H9 (cell line): ENCODE measurements around the gene SAMM50. TPM values are rescaled to one million over a fixed set of nuclear protein-coding genes. Genes with fewer than 3 reads are reported as not detected.

Source experiments
- DNase-seq: peaks from one replicate; pipeline ENCODE4 v3.0.0-alpha.2; 2017
- H2AFZ ChIP-seq: one replicate; pipeline ENCODE4 v1.6.1; 2013; ENCODE audit warnings: mild to moderate bottlenecking, low read length, control low read depth, moderate library complexity
- H2AK5ac ChIP-seq: 2 replicates; pipeline ENCODE4 v1.6.1; 2013; ENCODE audit warnings: low read length, control low read depth, mixed read lengths; ENCODE audit not compliant: insufficient read length
- H2BK120ac ChIP-seq: one replicate; pipeline ENCODE4 v1.6.1; 2013; ENCODE audit warnings: low read depth, mild to moderate bottlenecking, low read length, control low read depth, inconsistent platforms; ENCODE audit not compliant: poor library complexity, severe bottlenecking
- H2BK12ac ChIP-seq: 2 replicates; pipeline ENCODE4 v1.6.1; 2013; ENCODE audit warnings: low read length, control low read depth, mixed read lengths, low read depth; ENCODE audit not compliant: insufficient read length
- H2BK15ac ChIP-seq: 2 replicates; pipeline ENCODE4 v1.6.1; 2013; ENCODE audit warnings: low read depth, low read length, control low read depth
- H2BK20ac ChIP-seq: one replicate; pipeline ENCODE4 v1.6.1; 2013; ENCODE audit warnings: low read depth, mild to moderate bottlenecking, low read length, control low read depth, inconsistent platforms; ENCODE audit not compliant: poor library complexity, severe bottlenecking
- H2BK5ac ChIP-seq: 2 replicates; pipeline ENCODE4 v1.6.1; 2013; ENCODE audit warnings: low read length, control low read depth, mixed read lengths; ENCODE audit not compliant: insufficient read length
- H3K14ac ChIP-seq: 2 replicates; pipeline ENCODE4 v1.6.1; 2013; ENCODE audit warnings: low read length, control low read depth; ENCODE audit not compliant: insufficient read depth
- H3K18ac ChIP-seq: 2 replicates; pipeline ENCODE4 v1.6.1; 2013; ENCODE audit warnings: low read depth, mild to moderate bottlenecking, mixed read lengths, low read length, control low read depth; ENCODE audit not compliant: insufficient read length
- H3K23ac ChIP-seq: 2 replicates; pipeline ENCODE4 v1.6.1; 2013; ENCODE audit warnings: low read length, control low read depth, mixed read lengths, low read depth; ENCODE audit not compliant: insufficient read length
- H3K23me2 ChIP-seq: 2 replicates; pipeline ENCODE4 v1.6.1; 2013; ENCODE audit warnings: low read depth, mild to moderate bottlenecking, mixed read lengths, low read length, control low read depth; ENCODE audit not compliant: insufficient read length, poor library complexity, severe bottlenecking
- H3K27ac ChIP-seq: 2 replicates; pipeline ENCODE4 v1.5.1; 2013; ENCODE audit warnings: low read length, control low read depth, mixed read lengths, low read depth; ENCODE audit not compliant: insufficient read length
- H3K27me3 ChIP-seq: 2 replicates; pipeline ENCODE4 v1.6.1; 2013; ENCODE audit warnings: low read length, control low read depth, inconsistent platforms; ENCODE audit not compliant: insufficient read depth
- H3K4ac ChIP-seq: 2 replicates; pipeline ENCODE4 v1.6.1; 2013; ENCODE audit warnings: low read depth, mild to moderate bottlenecking, control low read depth, inconsistent platforms, low read length, moderate library complexity
- H3K4me1 ChIP-seq: 2 replicates; pipeline ENCODE4 v1.6.1; 2013; ENCODE audit warnings: low read length, control low read depth, inconsistent platforms; ENCODE audit not compliant: insufficient read depth
- H3K4me2 ChIP-seq: 2 replicates; pipeline ENCODE4 v1.6.1; 2013; ENCODE audit warnings: low read length, control low read depth, mixed read lengths; ENCODE audit not compliant: insufficient read length, insufficient read depth
- H3K56ac ChIP-seq: 2 replicates; pipeline ENCODE4 v1.6.1; 2013; ENCODE audit warnings: low read depth, mild to moderate bottlenecking, mixed read lengths, low read length, control low read depth; ENCODE audit not compliant: insufficient read length
- H3K79me1 ChIP-seq: 2 replicates; pipeline ENCODE4 v1.6.1; 2013; ENCODE audit warnings: low read depth, mild to moderate bottlenecking, moderate library complexity, low read length, control low read depth, inconsistent platforms; ENCODE audit not compliant: insufficient read depth, poor library complexity, severe bottlenecking
- H3K79me2 ChIP-seq: 2 replicates; pipeline ENCODE4 v1.6.1; 2013; ENCODE audit warnings: low read length, control low read depth, inconsistent platforms; ENCODE audit not compliant: insufficient read depth
- H3K9ac ChIP-seq: 2 replicates; pipeline ENCODE4 v1.6.1; 2013; ENCODE audit warnings: low read length, control low read depth, mixed read lengths; ENCODE audit not compliant: insufficient read length; ENCODE audit errors: extremely low read depth
- H3K9me3 ChIP-seq: one replicate; pipeline ENCODE4 v1.6.1; 2013; ENCODE audit warnings: low read depth, low read length, inconsistent platforms; ENCODE audit not compliant: control insufficient read depth
- H3T11ph ChIP-seq: one replicate; pipeline ENCODE4 v1.6.1; 2013; ENCODE audit warnings: mild to moderate bottlenecking, low read length, control low read depth, inconsistent platforms
- H4K20me1 ChIP-seq: one replicate; pipeline ENCODE4 v1.6.1; 2013; ENCODE audit not compliant: control insufficient read depth, insufficient read length, insufficient read depth
- H4K5ac ChIP-seq: 2 replicates; pipeline ENCODE4 v1.6.1; 2013; ENCODE audit warnings: low read depth, mild to moderate bottlenecking, mixed read lengths, low read length, control low read depth; ENCODE audit not compliant: insufficient read length
- H4K8ac ChIP-seq: replicated peaks from 2 replicates; pipeline ENCODE4 v1.6.1; 2013; ENCODE audit warnings: low read length, control low read depth, mixed read lengths, low read depth; ENCODE audit not compliant: insufficient read length
- H4K91ac ChIP-seq: 2 replicates; pipeline ENCODE4 v1.6.1; 2013; ENCODE audit warnings: low read depth, mild to moderate bottlenecking, moderate library complexity, mixed read lengths, low read length, control low read depth; ENCODE audit not compliant: insufficient read length
- H3K27ac Mint-ChIP-seq, 3 experiments: 2 replicates in 2 of 3; 3 replicates in 1 of 3; pipeline ENCODE4 v1.8.0; 2020 to 2021; ENCODE audit warnings: mixed read lengths in 3 of 3, mild to moderate bottlenecking in 1 of 3, moderate library complexity in 1 of 3
- H3K27me3 Mint-ChIP-seq: 2 replicates; pipeline ENCODE4 v1.8.0; 2021; ENCODE audit warnings: low read depth, mild to moderate bottlenecking, moderate library complexity, mixed read lengths
- H3K36me3 Mint-ChIP-seq, 3 experiments: 2 replicates in 2 of 3; 3 replicates in 1 of 3; pipeline ENCODE4 v1.8.0; 2020 to 2021; ENCODE audit warnings: low read depth in 3 of 3, mixed read lengths in 3 of 3; ENCODE audit not compliant: insufficient read depth in 1 of 3
- H3K4me1 Mint-ChIP-seq, 2 experiments: 2 replicates each; pipeline ENCODE4 v1.8.0; 2020; ENCODE audit warnings: mixed read lengths in 2 of 2
- H3K4me3 Mint-ChIP-seq, 2 experiments: 2 replicates in 1 of 2; 3 replicates in 1 of 2; pipeline ENCODE4 v1.8.0; 2020 to 2021; ENCODE audit warnings: mild to moderate bottlenecking in 2 of 2, mixed read lengths in 2 of 2, moderate library complexity in 1 of 2
- H3K9me3 Mint-ChIP-seq, 2 experiments: 2 replicates in 1 of 2; 3 replicates in 1 of 2; pipeline ENCODE4 v1.8.0; 2020; ENCODE audit warnings: mild to moderate bottlenecking in 2 of 2, mixed read lengths in 2 of 2, moderate library complexity in 1 of 2
- CTCF ChIP-seq: fragments of 200-600 bp; sonication (generic); conservative IDR thresholded peaks from 3 replicates; pipeline ENCODE4 v1.8.0; 2021; ENCODE audit warnings: antibody characterized with exemption, mild to moderate bottlenecking
- WGBS: extraction: QIAGEN DNeasy Blood & Tissue Kit; methylation state at CpG from one replicate; pipeline ENCODE4 v1.1.7; 2013; ENCODE audit warnings: missing lambda C conversion rate, low lambda C conversion rate, mixed read lengths; ENCODE audit not compliant: insufficient read length; ENCODE audit errors: extremely low coverage; 5-methylcytosine and 5-hydroxymethylcytosine counted together
- total RNA-seq: library from RNA; stranded (reverse); gene quantifications from 2 replicates; pipeline ENCODE4 v1.2.1, GENCODE V29; 2021

SAMM50 gene
- total RNA-seq, 1 experiment from 2014 or later, result 57.2 TPM

- Histone ChIP-seq H2BK20ac (no peak overlapping the region), H2BK5ac (no peak overlapping the region), H3K4me1 (no peaks in the 10 kb centered on the region), H3K9ac (no peak overlapping the region), H2BK12ac (no peak overlapping the region), H3K23ac (no peak overlapping the region), H3K4ac (no peak overlapping the region), H4K20me1 (no peaks in the 10 kb centered on the region), H2BK15ac (no peak overlapping the region), H4K91ac (no peak overlapping the region), H2BK120ac (no peak overlapping the region), H3K14ac (no peak overlapping the region), H3K23me2 (no peaks in the 10 kb centered on the region), H2AFZ (no peak overlapping the region), H2AK5ac (no peak overlapping the region), H3K18ac (no peak overlapping the region), H3K56ac (no peak overlapping the region), H3K4me2 (no peak overlapping the region), H4K8ac (no peak overlapping the region), H3K79me1 (no peaks in the 10 kb centered on the region), H3T11ph (no peak overlapping the region), H3K9me3 (no peaks in the 10 kb centered on the region), H3K79me2 (no peaks in the 10 kb centered on the region), H4K5ac (no peak overlapping the region), H3K27me3 (no peaks in the 10 kb centered on the region), H3K27ac (no peak overlapping the region)
- H3K27ac Mint-ChIP-seq, result no peak overlapping the region
- no peaks in the 10 kb centered on the region for H3K4me1 Mint-ChIP-seq
- DNase-seq, result no peak
- no peak overlapping the region for H3K4me3 Mint-ChIP-seq
- no CpG with 5 or more reads among the region's 10 CpGs for WGBS
- TF ChIP-seq CTCF, result no peak
- no peaks in the 10 kb centered on the region for H3K9me3 Mint-ChIP-seq
- peaks cover 20 to 60% (median 58%) of the 10 kb centered on the region in 3 experiments; a peak in 6 of 7 replicates for H3K36me3 Mint-ChIP-seq
- no peaks in the 10 kb centered on the region for H3K27me3 Mint-ChIP-seq
Observed at GRCh38 chr22:43964314-43964857, 9.1 kb downstream of the SAMM50 start.
